GM21423 (cell line): ENCODE measurements around the gene FGF3.

Experiments
- ATAC-seq: cut with Tn5 transposase; IDR thresholded peaks from one replicate; pipeline ENCODE4 v1.9.1; 2021; ENCODE audit warnings: mild to moderate bottlenecking, moderate library complexity; ENCODE audit not compliant: unreplicated experiment

FGF3 gene

GRCh38 chr11:69807106-69807815 lies 12.0 kb downstream of the FGF3 start:
- no peak for ATAC-seq

- no peak for ATAC-seq
These were observed 14.3 kb downstream of the FGF3 start for GRCh38 chr11:69804769-69805508.

- no peak for ATAC-seq
These were observed 15.5 kb downstream of the FGF3 start for GRCh38 chr11:69803604-69804218.

GRCh38 chr11:69803022-69803421 lies 16.2 kb downstream of the FGF3 start:
- no peak for ATAC-seq

GRCh38 chr11:69802590-69802989 lies 16.6 kb downstream of the FGF3 start:
- no peak for ATAC-seq

GRCh38 chr11:69801513-69802335 lies 17.5 kb downstream of the FGF3 start:
- ATAC-seq: no peak

GRCh38 chr11:69800278-69800677 lies 18.9 kb downstream of the FGF3 start:
- no peak for ATAC-seq

- no peak for ATAC-seq
These were observed 19.6 kb downstream of the FGF3 start for GRCh38 chr11:69799582-69799981.

GRCh38 chr11:69799097-69799496 lies 20.1 kb downstream of the FGF3 start:
- no peak for ATAC-seq

GRCh38 chr11:69797737-69798528 lies 21.3 kb downstream of the FGF3 start:
- no peak for ATAC-seq

- ATAC-seq: no peak
These were observed 22.1 kb downstream of the FGF3 start for GRCh38 chr11:69797156-69797555.

- ATAC-seq: no peak
These were observed 23.2 kb downstream of the FGF3 start for GRCh38 chr11:69796063-69796462.

GRCh38 chr11:69791276-69792180 lies 27.7 kb downstream of the FGF3 start:
- ATAC-seq: no peak

- ATAC-seq: no peak
These were observed 30.3 kb downstream of the FGF3 start for GRCh38 chr11:69788956-69789355.

GRCh38 chr11:69787906-69788305 lies 31.3 kb downstream of the FGF3 start:
- no peak for ATAC-seq

GRCh38 chr11:69787457-69787856 lies 31.8 kb downstream of the FGF3 start:
- no peak for ATAC-seq

- ATAC-seq: no peak
These were observed 38.0 kb downstream of the FGF3 start for GRCh38 chr11:69781241-69781640.

- no peak for ATAC-seq
These were observed 40.8 kb downstream of the FGF3 start for GRCh38 chr11:69778373-69778772.

- no peak for ATAC-seq
These were observed 44.0 kb downstream of the FGF3 start, which contains the start of gene FGF4 for GRCh38 chr11:69775163-69775755. Gene FGF4 (minus strand): TSS chr11:69775341. CDS start chr11:69775084, 257 bp downstream.
